AG04449 (cell line): Measurements from ENCODE around the gene ARHGEF37.

Experiments
- CTCF ChIA-PET: fragments of 350-600 bp; formaldehyde crosslinking; extraction: SDS; loops from one replicate; lab custom pipeline; 2021; ENCODE audit warnings: antibody characterized with exemption; lab: Yijun Ruan, JAX
- POLR2A ChIA-PET: fragments of 400-600, 350-600 bp; formaldehyde crosslinking; extraction: SDS; loops from one replicate; lab custom pipeline; 2020; ENCODE audit warnings: antibody characterized with exemption, inconsistent platforms; lab: Yijun Ruan, JAX
- DNase-seq: peaks from one replicate; pipeline ENCODE4 v3.0.0-alpha.2; 2010; ENCODE audit warnings: low read depth, low spot score
- H3K4me3 ChIP-seq: 2 replicates; pipeline ENCODE4 v1.5.1; 2011; ENCODE audit warnings: low read depth, mild to moderate bottlenecking, control low read depth, low read length
- CTCF ChIP-seq: IDR thresholded peaks from one replicate; pipeline ENCODE4 v1.5.1; 2011; ENCODE audit warnings: mild to moderate bottlenecking, moderate library complexity, low read length, control low read depth, inconsistent platforms; ENCODE audit not compliant: insufficient read depth; ENCODE audit errors: missing control alignments

ARHGEF37 gene

GRCh38 chr5:149658299-149658698, 77.0 kb downstream of the ARHGEF37 start:
- CTCF ChIA-PET = no interaction called here
- H3K4me3 ChIP-seq = no peak overlapping the region
- POLR2A ChIA-PET = no interaction called here
- TF ChIP-seq CTCF = no peak
- no peak for DNase-seq

GRCh38 chr5:149664083-149664482, 82.8 kb downstream of the ARHGEF37 start:
- CTCF ChIA-PET = interaction anchor here (1.2 to 6.8 kb wide), 4 partner anchors 18 to 170 kb away, joined by 3 to 106 read pairs (median 4); no protein-coding TSS in a partner anchor
- POLR2A ChIA-PET = no interaction called here
- H3K4me3 ChIP-seq = no peak overlapping the region
- TF ChIP-seq CTCF = no peak
- no peak for DNase-seq

GRCh38 chr5:149664666-149665415, 83.5 kb downstream of the ARHGEF37 start:
- TF ChIP-seq CTCF = no peak
- H3K4me3 ChIP-seq = no peak overlapping the region
- DNase-seq = no peak
- POLR2A ChIA-PET = no interaction called here
- CTCF ChIA-PET = interaction anchor here (1.2 to 6.8 kb wide), 5 partner anchors 16 to 326 kb away, joined by 3 to 106 read pairs (median 3); no protein-coding TSS in a partner anchor

- H3K4me3 ChIP-seq = no peak overlapping the region
- ChIA-PET CTCF (interaction anchor here (0.7 to 6.8 kb wide), 9 partner anchors 9 to 325 kb away, joined by 3 to 106 read pairs (median 3); no protein-coding TSS in a partner anchor), POLR2A (no interaction called here)
- DNase-seq = no peak
- no peak for TF ChIP-seq CTCF
These were observed 84.3 kb downstream of the ARHGEF37 start for GRCh38 chr5:149665416-149666175.

- TF ChIP-seq CTCF = no peak
- POLR2A ChIA-PET = no interaction called here
- CTCF ChIA-PET = interaction anchor here (0.7 to 6.8 kb wide), 17 partner anchors 10 to 324 kb away, joined by 3 to 106 read pairs (median 4); no protein-coding TSS in a partner anchor
- H3K4me3 ChIP-seq = no peak overlapping the region
- DNase-seq = no peak
These were observed 85.0 kb downstream of the ARHGEF37 start for GRCh38 chr5:149666212-149666852.
